ENCODE results near the gene OR6C2.

- TF ChIP-seq CTCF (IDR thresholded peaks at IDR 0.05) (no peak), POLR2A (IDR thresholded peaks at IDR 0.05) (no peak)
Observed at GRCh38 chr12:55495490-55495889, 51.6 kb downstream of the OR6C2 start.

All from vagina (tissue), 2 donors.